ENCODE measurements around the gene VPS41.
A peak's percentile ranks its signal among the peaks of the same experiment; 100 is the strongest.

The VPS41 gene

GRCh38 chr7:38905056-38905759, 3.8 kb downstream of the VPS41 start:
- DNase-seq (ENCODE audit: low spot score), result no peak

DNA sequence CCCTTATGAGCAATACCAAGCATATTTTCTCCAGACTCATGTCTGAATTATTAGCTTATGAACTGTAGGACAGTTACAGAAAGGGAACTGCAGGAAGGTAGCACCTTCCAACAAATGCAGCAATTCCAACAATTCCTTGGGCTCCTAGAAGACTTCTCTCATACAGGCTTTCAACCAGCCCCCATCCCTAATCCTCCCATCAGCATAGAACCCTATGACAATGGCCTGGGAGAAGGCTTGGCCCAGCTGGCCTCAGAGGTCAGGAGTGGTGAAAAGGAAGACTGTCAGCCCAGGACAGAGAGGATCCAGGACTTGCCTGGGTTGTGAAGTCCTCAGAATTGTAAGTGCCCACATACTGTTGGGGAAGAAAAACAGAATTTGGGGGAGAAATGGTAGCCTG, 5.9 kb downstream of the VPS41 start:
- DNase-seq (ENCODE audit: low spot score), result no peak

DNA sequence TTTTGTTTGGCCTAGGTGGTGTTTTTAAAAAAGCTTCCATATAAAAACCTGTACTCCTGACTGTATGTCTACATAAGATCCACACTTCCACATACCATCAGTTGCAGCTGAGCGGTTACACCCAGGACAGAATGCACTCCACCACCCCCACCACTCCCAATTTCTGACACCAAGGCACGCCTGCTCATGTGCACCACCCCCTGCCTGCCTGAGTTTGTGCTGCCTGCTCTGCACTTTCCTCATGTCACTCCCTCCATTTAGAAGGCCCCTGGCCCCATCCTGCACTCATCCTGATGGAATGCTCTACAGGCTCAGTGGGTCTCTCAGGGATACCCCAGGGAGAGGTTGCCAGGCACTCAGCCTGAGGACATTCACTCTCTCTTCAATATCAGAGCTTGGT, 6.5 kb downstream of the VPS41 start:
- DNase-seq (ENCODE audit: low spot score), result no peak

GRCh38 chr7:38893061-38893460, 15.9 kb downstream of the VPS41 start:
- DNase-seq (ENCODE audit: low spot score), result peak; percentile 15

GRCh38 chr7:38890597-38890996, 18.4 kb downstream of the VPS41 start:
- DNase-seq (ENCODE audit: low spot score), result no peak

DNA sequence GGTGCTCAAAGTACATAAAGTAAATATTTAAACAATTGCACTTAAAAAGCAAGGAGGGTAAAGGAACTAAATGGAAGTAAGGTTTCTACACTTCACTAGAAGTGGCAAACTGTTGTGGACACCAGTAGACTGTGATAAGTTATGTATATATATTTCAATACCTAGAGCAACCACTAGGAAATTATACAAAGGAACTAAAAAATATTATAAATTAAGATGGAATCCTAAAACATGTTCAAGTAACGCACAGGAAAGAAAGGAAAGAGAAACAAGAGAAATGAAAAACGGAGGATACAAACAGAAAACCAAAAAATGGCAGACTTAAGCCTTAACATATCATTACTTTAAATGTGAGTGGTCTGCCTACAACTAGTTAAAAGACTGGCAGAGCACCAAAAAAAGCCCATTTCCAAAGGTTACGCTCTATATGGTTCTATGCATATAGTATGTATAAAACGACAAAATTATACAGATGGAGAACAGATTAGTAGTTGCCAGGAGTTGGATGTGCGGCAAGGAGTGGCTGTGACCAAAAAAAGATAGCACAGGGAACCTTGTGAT, 19.0 kb downstream of the VPS41 start:
- DNase-seq (ENCODE audit: low spot score), result no peak

DNA sequence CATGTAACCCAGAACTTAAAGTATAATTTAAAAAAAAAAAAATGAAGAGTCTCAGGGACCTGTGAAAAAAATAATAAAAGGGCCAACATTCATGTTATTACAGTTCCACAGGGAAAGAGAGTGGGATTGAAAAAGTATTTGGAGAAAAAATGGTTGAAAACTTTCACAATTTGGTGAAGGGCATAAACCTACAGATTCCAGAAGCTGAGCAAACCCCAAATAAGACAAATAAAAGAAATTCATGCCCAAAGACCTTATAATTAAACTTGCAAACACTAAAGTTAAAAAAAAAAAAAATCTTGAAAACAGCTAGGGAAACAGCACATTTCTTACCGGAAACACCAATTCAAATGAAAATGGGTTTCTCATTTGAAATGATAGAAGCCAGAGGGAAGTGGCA, 19.9 kb downstream of the VPS41 start:
- no peak for DNase-seq (ENCODE audit: low spot score)

- no peak for DNase-seq (ENCODE audit: low spot score)
These were observed 22.7 kb downstream of the VPS41 start for GRCh38 chr7:38886265-38886664.

- DNase-seq (ENCODE audit: low spot score), result no peak
These were observed 25.3 kb downstream of the VPS41 start for GRCh38 chr7:38883706-38884105.

DNA sequence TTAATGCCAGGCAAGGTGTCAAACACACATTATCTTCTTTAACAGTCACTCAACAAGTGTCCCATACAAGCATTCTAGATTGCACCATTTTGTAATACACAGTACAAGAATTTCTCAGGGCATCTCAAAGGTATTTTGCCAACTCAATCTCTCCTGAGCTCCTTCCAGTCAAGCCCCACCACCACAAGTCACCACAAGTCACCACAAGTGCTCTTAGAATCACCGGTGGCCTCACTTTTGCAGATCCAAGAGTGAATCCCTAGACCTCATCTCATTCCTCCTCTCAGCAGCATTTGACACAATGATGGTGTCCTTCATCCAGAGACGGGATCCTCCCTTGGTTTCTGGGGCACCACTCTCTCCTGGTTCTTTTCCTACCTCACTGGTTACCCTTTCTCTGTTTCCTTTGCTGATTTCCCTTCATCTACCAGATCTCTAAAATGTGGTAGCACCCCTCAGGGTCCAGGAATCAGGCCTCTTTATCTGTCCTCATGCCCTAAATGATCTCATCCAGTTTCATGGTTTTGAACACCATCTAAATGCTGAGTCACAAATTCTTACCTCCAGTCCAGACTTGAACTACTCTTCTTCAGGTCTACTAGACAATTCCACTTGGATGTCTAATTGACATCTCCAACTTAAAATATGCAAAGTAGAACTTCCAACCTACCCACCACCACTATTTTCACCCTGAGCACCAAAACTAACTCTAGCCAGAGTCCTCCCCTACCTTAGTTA, 26.9 kb downstream of the VPS41 start:
- DNase-seq (ENCODE audit: low spot score), result no peak

GRCh38 chr7:38881015-38881414, 28.0 kb downstream of the VPS41 start:
- DNase-seq (ENCODE audit: low spot score), result no peak

GRCh38 chr7:38880454-38880853, 28.5 kb downstream of the VPS41 start:
- no peak for DNase-seq (ENCODE audit: low spot score)

DNA sequence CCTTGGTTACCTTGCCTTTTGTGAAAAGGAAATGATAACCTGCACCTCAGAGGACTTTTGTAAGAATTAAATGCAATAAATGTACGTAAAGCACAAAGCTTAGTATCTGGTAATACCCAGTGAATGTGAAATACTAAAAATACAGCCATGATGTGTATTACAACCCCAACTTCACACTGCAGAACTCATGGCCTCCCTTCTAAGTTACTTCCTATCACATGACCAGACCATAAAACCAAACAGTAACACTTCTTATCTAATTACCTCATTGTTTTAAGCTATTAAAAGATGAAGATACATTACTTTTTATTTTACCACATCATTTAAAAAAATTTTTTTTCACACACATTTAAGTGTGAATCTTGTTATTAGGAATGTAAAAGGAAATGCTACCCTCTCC, 29.0 kb downstream of the VPS41 start:
- no peak for DNase-seq (ENCODE audit: low spot score)

DNA sequence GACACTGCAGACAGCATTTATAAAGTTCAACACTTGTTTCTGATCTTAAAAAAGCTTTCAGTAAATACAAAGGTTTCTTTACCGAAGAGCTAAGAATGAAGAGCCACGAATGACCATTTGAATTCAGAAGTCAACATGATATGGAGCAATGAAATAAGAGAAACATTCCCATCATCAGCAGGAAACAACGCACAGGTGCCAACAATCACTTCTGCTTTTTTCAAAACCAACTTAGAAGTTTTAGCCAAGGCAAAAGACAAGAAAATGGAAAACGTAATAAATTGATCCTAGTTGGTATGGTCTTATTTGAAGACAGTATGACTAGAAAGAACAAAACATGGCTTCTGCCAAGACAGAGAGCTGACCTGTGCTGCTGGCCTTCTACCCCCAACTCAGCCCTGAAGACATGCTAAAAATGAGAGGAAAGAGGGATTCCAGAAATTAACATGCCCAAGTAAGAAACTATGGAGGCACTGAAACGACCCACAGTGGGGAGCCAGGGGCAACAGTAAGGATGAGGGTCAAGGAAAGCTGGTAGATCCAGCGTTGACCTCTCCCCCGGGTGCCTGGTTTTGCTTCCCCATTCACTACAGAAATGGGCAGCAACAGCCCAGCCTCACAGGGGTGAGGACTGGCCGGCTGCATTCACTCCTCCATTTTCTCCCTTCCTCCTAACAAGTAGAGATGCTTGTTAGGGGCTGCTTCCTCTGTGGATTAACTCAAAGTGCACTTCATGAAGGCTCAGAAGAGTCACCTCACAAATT, 30.1 kb downstream of the VPS41 start:
- DNase-seq (ENCODE audit: low spot score), result no peak

GRCh38 chr7:38873433-38873832, 35.6 kb downstream of the VPS41 start:
- DNase-seq (ENCODE audit: low spot score), result no peak

- DNase-seq (ENCODE audit: low spot score), result no peak
These were observed 36.8 kb downstream of the VPS41 start for GRCh38 chr7:38872202-38872601.

GRCh38 chr7:38870147-38870546, 38.8 kb downstream of the VPS41 start:
- no peak for DNase-seq (ENCODE audit: low spot score)

- DNase-seq (ENCODE audit: low spot score), result no peak
These were observed 45.2 kb downstream of the VPS41 start for GRCh38 chr7:38863601-38864291.

GRCh38 chr7:38862666-38863065, 46.3 kb downstream of the VPS41 start:
- DNase-seq (ENCODE audit: low spot score), result no peak

DNA sequence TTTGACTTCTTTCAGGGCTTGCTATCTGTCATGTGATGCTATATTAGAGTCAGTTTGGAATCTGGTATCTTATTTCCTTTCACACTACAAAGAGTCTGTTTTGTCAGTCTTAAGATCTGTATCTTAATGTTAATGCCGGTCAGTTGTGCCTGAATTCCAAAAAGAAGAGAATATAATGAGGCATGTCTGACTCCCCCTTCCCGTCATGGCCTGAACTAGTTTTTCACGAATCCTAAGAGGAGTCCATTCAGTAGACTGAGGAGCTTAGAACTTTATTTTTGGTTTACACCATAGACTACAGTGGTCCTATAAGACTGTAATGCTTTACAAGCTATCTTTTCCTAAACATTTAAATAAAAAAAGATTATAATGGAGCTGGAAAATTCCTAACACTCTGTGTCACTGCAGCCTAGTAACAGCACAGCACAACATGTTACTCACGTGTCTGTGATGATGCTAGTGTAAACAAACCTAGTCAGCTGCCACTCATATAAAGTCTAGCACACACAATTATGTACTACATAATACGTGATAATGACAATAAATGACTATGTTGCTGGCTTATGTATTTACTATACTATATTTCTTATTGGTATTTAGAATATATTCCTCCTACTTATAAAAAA, 50.6 kb downstream of the VPS41 start:
- peak; percentile 51 for DNase-seq (ENCODE audit: low spot score)

- DNase-seq (ENCODE audit: low spot score), result no peak
These were observed 53.1 kb downstream of the VPS41 start for GRCh38 chr7:38855867-38856266.

GRCh38 chr7:38855386-38855785, 53.6 kb downstream of the VPS41 start:
- DNase-seq (ENCODE audit: low spot score), result no peak
